Left lung (tissue), 10 donors: ENCODE results near the gene PITX1. TPM values are rescaled to one million over a fixed set of nuclear protein-coding genes. Genes with fewer than 3 reads are reported as not detected.
A peak's percentile ranks its signal among the peaks of the same experiment; 100 is the strongest.

Experiments
- ATAC-seq: fragments of 200-7000 bp; cut with Tn5 transposase; one replicate; pipeline ENCODE4 v1.9.1; 2020; ENCODE audit warnings: moderate library complexity
- DNase-seq, 4 donors: peaks; one replicate each; pipeline ENCODE4 v3.0.0-alpha.2; 2013 to 2020
- H3K27ac ChIP-seq, 2 donors: fragments of 200-600 bp; sonication (generic) in 1 of 2; one replicate each; pipeline versions ENCODE4 v1.5.0 to v1.8.0; 2020 to 2021
- H3K27me3 ChIP-seq, 2 donors: fragments of 200-600 bp; sonication (generic) in 1 of 2; one replicate each; pipeline versions ENCODE4 v1.5.0 to v1.8.0; 2020 to 2021
- H3K36me3 ChIP-seq, 2 donors: fragments of 200-600 bp; sonication (generic) in 1 of 2; one replicate each; pipeline versions ENCODE4 v1.5.0 to v1.8.0; 2020 to 2021
- H3K4me1 ChIP-seq, 2 donors: fragments of 200-600 bp; one replicate each; pipeline ENCODE4 v1.8.0; 2021
- H3K4me3 ChIP-seq, 2 donors: fragments of 200-600 bp; sonication (generic) in 1 of 2; one replicate each; pipeline versions ENCODE4 v1.5.0 to v1.8.0; 2020 to 2021; ENCODE audit warnings: mild to moderate bottlenecking in 1 of 2
- H3K9me3 ChIP-seq, 2 donors: fragments of 200-600 bp; sonication (generic) in 1 of 2; one replicate each; pipeline versions ENCODE4 v1.5.0 to v1.8.0; 2020 to 2021
- CTCF ChIP-seq, 2 donors: fragments of 200-600 bp; sonication (generic) in 1 of 2; IDR thresholded peaks; one replicate each; pipeline versions ENCODE4 v1.5.0 to v1.8.0; 2021; ENCODE audit warnings: antibody characterized with exemption in 2 of 2
- intact Hi-C, 2 donors: fragments of 100-400 bp; cut with DNase I; formaldehyde crosslinking; loops; one replicate each; pipeline versions ENCODE4 v1.11.2 to v1.14.2; 2022
- polyA plus RNA-seq, 6 donors: library from polyadenylated mRNA; unstranded; fragments of 120-200 nt; gene quantifications; one replicate each; pipeline ENCODE4 v1.2.1, GENCODE V29; 2013; ENCODE audit not compliant: insufficient read length in 6 of 6
- total RNA-seq, 2 donors: library from RNA; stranded (reverse); fragmentation: NEBNext Ultra II Directional; extraction: Animal tissue kit (Norgen Biotek cat#: 25700); gene quantifications; one replicate each; pipeline ENCODE4 v1.2.1, GENCODE V29; 2021
- donor health status: DM: no; HTN: yes; CAD: no.
- donor health status: DM: no; HTN: no; CAD: no.

PITX1 gene
- total and polyA plus RNA-seq, 8 donors, result 0.17 to 0.68 (median 0.32) TPM; not detected in 1

- no peak for TF ChIP-seq CTCF (IDR thresholded peaks at IDR 0.05)
- no peak for ATAC-seq
- Histone ChIP-seq H3K9me3 (peaks cover 0 to 9% of the 10 kb centered on the region in 2 donors), H3K4me3 (no peak overlapping the region), H3K27me3 (peaks cover 0 to 6% of the 10 kb centered on the region in 2 donors), H3K36me3 (no peaks in the 10 kb centered on the region), H3K4me1 (no peaks in the 10 kb centered on the region), H3K27ac (no peak overlapping the region)
- DNase-seq, result no peak
- intact Hi-C loops, result no loop called here
Observed at GRCh38 chr5:135076801-135077200, 42.8 kb upstream of the PITX1 start.

- peaks cover 0 to 3% of the 10 kb centered on the region in 2 donors for H3K9me3 ChIP-seq
- no peaks in the 10 kb centered on the region for H3K36me3 ChIP-seq
- no peak for TF ChIP-seq CTCF (IDR thresholded peaks at IDR 0.05)
- ATAC-seq, result no peak
- no peak for DNase-seq
- H3K4me1 ChIP-seq, result no peaks in the 10 kb centered on the region
- peaks cover 0 to 6% of the 10 kb centered on the region in 2 donors for H3K27me3 ChIP-seq
- intact Hi-C loops, result no loop called here
- no peak overlapping the region for H3K27ac ChIP-seq
- H3K4me3 ChIP-seq, result no peak overlapping the region
Observed at GRCh38 chr5:135076051-135076491, 42.0 kb upstream of the PITX1 start.

- DNase-seq (no peak), ATAC-seq (no peak)
- no peaks in the 10 kb centered on the region for H3K36me3 ChIP-seq
- no peaks in the 10 kb centered on the region for H3K4me1 ChIP-seq
- H3K27ac ChIP-seq, result no peak overlapping the region
- H3K4me3 ChIP-seq, result no peak overlapping the region
- peaks cover 0 to 6% of the 10 kb centered on the region in 2 donors for H3K27me3 ChIP-seq
- TF ChIP-seq CTCF (IDR thresholded peaks at IDR 0.05), result no peak
- no peaks in the 10 kb centered on the region for H3K9me3 ChIP-seq
- intact Hi-C loops, result no loop called here
Observed at GRCh38 chr5:135075621-135076020, 41.6 kb upstream of the PITX1 start.

- no peak overlapping the region for H3K27ac ChIP-seq
- H3K4me3 ChIP-seq, result no peak overlapping the region
- no peaks in the 10 kb centered on the region for H3K36me3 ChIP-seq
- DNase-seq (peak in 2 of 4 donors; percentile 12 to 19), ATAC-seq (no peak)
- intact Hi-C loops, result no loop called here
- no peaks in the 10 kb centered on the region for H3K9me3 ChIP-seq
- H3K4me1 ChIP-seq, result no peaks in the 10 kb centered on the region
- no peak for TF ChIP-seq CTCF (IDR thresholded peaks at IDR 0.05)
- H3K27me3 ChIP-seq, result peaks cover 0 to 6% of the 10 kb centered on the region in 2 donors
Observed at GRCh38 chr5:135073761-135074345, 39.8 kb upstream of the PITX1 start.

- H3K36me3 ChIP-seq, result no peaks in the 10 kb centered on the region
- no peak overlapping the region for H3K4me3 ChIP-seq
- ATAC-seq (no peak), DNase-seq (peak in 3 of 4 donors; percentile 5 to 20 (median 13))
- H3K27ac ChIP-seq, result no peak overlapping the region
- no peaks in the 10 kb centered on the region for H3K4me1 ChIP-seq
- TF ChIP-seq CTCF (IDR thresholded peaks at IDR 0.05), result no peak
- H3K27me3 ChIP-seq, result peaks cover 0 to 6% of the 10 kb centered on the region in 2 donors
- H3K9me3 ChIP-seq, result no peaks in the 10 kb centered on the region
- intact Hi-C loops, result no loop called here
Observed at GRCh38 chr5:135072387-135073281, 38.6 kb upstream of the PITX1 start.
